Lower leg skin (tissue), 4 donors: ENCODE measurements around the gene ADARB2. TPM values are rescaled to one million over a fixed set of nuclear protein-coding genes. Genes with fewer than 3 reads are reported as not detected.

Experiments
- DNase-seq, 2 donors: peaks; one replicate each; pipeline ENCODE4 v3.0.0-alpha.2; 2019; ENCODE audit warnings: low spot score in 2 of 2
- H3K4me3 ChIP-seq: fragments of 200-600 bp; sonication (generic); 2 replicates; pipeline ENCODE4 v1.5.1; 2017; ENCODE audit warnings: mild to moderate bottlenecking, low read depth; ENCODE audit not compliant: poor library complexity, severe bottlenecking
- POLR2A ChIP-seq, 2 donors: fragments of 450-650 bp; IDR thresholded peaks; one replicate each; pipeline ENCODE4 v1.6.1; 2016 to 2017; ENCODE audit warnings: antibody characterized with exemption in 2 of 2, mild to moderate bottlenecking in 1 of 2, moderate library complexity in 1 of 2
- WGBS, 2 donors: methylation state at CpG; one replicate each; pipeline ENCODE4 v1.1.5; 2018; 5-methylcytosine and 5-hydroxymethylcytosine counted together
- intact Hi-C: fragments of 100-400 bp; cut with DNase I; formaldehyde crosslinking; loops from one replicate; pipeline ENCODE4 v1.15.0; 2023; ENCODE audit warnings: low total_unique reads
- total RNA-seq, 4 donors: library from RNA; depleted of rRNA; stranded (reverse); fragments of >200 nt; gene quantifications; one replicate each; pipeline ENCODE4 v1.1.0, GENCODE V29; 2016
- TF ChIP-seq, protein P1 (sequence below), 3 donors: fragments of 450-650 bp; IDR thresholded peaks; one replicate each; pipeline ENCODE4 v1.5.1; 2016; ENCODE audit warnings: antibody characterized with exemption in 3 of 3, mild to moderate bottlenecking in 3 of 3, moderate library complexity in 2 of 3

The ADARB2 gene
- total RNA-seq, 4 donors from 2014 or later: 0.72 to 3.6 (median 1.8) TPM

DNA sequence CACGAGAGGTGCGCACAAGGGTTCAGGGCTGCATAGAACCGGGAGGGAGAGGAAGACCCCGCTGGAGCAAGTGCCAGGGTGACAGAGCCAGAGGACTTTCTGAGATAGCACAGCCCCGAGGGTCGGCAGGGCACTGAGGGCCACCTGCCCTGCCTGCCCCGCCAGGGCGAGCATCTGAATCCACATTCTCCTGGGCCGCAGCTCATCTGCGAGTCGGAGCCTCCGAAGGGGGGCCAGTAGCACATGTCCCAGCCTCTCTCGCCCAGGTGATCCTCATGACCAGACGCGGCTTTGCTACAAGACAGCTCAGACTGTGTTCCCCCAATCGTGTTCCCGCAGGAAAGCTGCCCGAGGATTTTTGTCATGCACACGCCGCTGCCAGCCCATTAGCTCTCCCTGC is 71.2 kb downstream of the ADARB2 start:
- intact Hi-C loops: no loop called here
- no peak for DNase-seq
- TF ChIP-seq, protein P1, sequence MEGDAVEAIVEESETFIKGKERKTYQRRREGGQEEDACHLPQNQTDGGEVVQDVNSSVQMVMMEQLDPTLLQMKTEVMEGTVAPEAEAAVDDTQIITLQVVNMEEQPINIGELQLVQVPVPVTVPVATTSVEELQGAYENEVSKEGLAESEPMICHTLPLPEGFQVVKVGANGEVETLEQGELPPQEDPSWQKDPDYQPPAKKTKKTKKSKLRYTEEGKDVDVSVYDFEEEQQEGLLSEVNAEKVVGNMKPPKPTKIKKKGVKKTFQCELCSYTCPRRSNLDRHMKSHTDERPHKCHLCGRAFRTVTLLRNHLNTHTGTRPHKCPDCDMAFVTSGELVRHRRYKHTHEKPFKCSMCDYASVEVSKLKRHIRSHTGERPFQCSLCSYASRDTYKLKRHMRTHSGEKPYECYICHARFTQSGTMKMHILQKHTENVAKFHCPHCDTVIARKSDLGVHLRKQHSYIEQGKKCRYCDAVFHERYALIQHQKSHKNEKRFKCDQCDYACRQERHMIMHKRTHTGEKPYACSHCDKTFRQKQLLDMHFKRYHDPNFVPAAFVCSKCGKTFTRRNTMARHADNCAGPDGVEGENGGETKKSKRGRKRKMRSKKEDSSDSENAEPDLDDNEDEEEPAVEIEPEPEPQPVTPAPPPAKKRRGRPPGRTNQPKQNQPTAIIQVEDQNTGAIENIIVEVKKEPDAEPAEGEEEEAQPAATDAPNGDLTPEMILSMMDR (IDR thresholded peaks at IDR 0.05): no peak
- 88 to 93% methylated on average over 16 to 20 of the region's 20 CpGs for WGBS, 2 donors
- H3K4me3 ChIP-seq: no peak overlapping the region

DNA sequence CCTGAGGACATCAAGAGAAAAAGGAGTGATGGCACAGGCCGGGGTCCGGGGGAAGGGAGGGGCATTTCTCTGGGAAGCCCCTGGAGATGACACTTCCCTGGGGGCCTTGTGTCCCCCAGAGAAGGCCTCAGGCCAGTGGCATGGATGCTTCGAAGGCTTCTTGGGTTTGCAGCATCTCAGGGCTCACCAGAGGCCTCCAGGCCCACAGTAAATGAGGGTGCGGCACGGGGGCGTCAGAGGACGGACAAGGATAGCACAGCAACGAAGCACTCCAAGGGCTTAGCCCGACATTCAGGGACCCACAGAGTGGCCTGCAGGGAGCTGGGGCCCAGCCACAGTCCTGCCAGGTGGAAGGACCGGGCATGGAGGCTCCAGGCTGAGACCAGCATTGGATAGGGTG is 71.6 kb downstream of the ADARB2 start:
- TF ChIP-seq, protein P1 (IDR thresholded peaks at IDR 0.05): no peak
- TF ChIP-seq POLR2A (IDR thresholded peaks at IDR 0.05): no peak
- WGBS, 2 donors: 89 to 91% methylated on average over 10 of the region's 10 CpGs
- intact Hi-C loops: no loop called here

DNA sequence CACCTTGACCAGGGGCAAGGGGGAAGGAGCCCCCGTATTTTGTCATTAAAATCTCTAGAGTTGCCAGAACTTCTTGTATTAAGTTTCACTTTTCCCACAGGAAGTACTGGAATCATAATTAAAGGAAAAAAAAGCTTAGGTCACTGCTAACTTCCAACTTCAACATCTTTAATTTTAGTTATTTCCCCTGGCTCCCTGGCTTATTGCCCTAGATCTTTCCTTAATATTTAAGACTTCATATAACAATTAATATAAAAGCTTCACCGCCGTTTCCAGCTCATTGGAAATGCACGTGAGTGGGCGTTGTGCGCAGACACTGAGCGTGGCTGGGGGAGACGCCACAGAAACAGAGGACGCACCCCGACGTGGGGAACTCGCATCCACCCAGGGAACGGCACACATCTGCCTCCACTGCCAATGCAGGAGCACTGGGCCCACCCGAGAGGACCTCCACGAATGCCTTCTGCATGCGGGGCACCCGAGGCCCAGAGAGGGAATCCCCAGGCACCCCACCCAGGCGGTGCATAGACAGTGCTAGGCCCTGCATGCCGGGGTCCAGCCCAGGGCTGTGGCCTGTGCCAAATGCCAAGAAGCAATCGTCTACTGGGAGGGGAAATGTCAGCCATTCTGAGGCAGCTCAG is 72.2 kb downstream of the ADARB2 start:
- no peak for TF ChIP-seq POLR2A (IDR thresholded peaks at IDR 0.05)
- TF ChIP-seq, protein P1 (IDR thresholded peaks at IDR 0.05): no peak
- 87 to 89% methylated on average over 20 of the region's 20 CpGs for whole genome bisulfite sequencing, 2 donors
- H3K4me3 ChIP-seq: no peak overlapping the region
- intact Hi-C loops: no loop called here
- peak in 1 of 2 donors; percentile 77 for DNase-seq

More for the DNA sequence above, 71.6 kb downstream of the ADARB2 start:
- H3K4me3 ChIP-seq: no peak overlapping the region
- DNase-seq: no peak

DNA sequence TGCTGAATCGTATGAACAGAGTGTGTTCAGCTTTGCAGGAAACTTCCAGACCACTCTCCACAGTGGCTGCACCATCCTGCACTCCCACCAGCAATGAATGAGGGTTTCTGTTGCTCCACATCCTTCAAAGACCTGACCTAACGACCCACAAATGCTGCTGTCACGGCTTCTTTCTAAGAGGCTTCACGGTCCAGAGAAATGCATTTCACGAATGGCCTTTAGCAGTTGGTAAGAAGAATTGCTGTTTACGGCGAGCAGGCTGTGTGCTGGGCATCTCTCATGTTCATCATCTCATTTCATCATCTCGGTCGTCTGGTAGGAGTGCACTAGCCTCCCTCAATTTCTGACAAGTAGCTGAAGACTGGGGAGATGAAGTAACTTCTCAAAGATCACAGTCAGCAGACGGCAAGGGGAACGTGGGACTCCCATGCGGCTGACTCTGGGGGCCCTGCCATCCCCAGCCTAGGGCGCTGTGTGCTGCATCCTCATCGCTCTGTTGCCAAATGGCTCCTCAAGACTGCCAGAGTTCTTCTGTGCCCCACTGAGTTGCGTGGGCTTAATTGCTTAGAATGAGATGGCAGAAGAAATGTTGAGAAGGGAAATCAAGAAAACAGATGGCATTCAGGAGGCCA is 72.9 kb downstream of the ADARB2 start:
- H3K4me3 ChIP-seq: no peak overlapping the region
- DNase-seq: no peak
- TF ChIP-seq POLR2A (IDR thresholded peaks at IDR 0.05): no peak
- TF ChIP-seq, protein P1 (IDR thresholded peaks at IDR 0.05): no peak
- intact Hi-C loops: no loop called here
- WGBS, 2 donors: 71 to 84% methylated on average over 15 of the region's 15 CpGs

DNA sequence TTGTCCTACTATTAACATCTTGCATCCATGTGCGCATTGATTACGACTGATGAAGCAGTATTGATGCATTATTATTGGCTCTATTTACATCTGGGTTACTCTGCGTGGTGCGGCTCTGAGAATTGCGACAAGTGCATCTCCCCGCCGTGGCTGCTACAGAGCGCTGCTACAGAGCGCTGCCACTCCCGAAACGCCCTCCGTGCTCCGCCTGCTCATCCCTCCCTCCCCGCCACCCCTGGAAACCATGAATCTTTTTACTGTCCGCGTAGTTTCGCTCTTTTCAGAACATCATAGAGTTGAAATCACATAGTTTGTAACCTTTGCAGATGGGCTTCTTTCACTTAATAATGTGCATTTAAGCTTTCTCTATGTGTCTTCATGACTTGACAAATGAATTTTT is 74.1 kb downstream of the ADARB2 start:
- intact Hi-C loops: no loop called here
- DNase-seq: no peak
- TF ChIP-seq, protein P1 (IDR thresholded peaks at IDR 0.05): no peak
- TF ChIP-seq POLR2A (IDR thresholded peaks at IDR 0.05): no peak
- 90 to 92% methylated on average over 17 of the region's 17 CpGs for WGBS, 2 donors
- no peak overlapping the region for H3K4me3 ChIP-seq
